ENCODE measurements around the gene PITX3.
"Not testable (repeated sequence)": the region's sequence is repeated elsewhere in the genome, so short reads cannot be mapped to it uniquely, and the experiment has no call there.

The PITX3 gene

GRCh38 chr10:102254426-102254825, 13.1 kb upstream of the PITX3 start:
- DNase-seq, result no peak

- DNase-seq, result not testable (repeated sequence)
Measured at GRCh38 chr10:102252508-102252907, 11.2 kb upstream of the PITX3 start.

- no peak for DNase-seq
Measured at GRCh38 chr10:102247734-102248133, 6.4 kb upstream of the PITX3 start.

GRCh38 chr10:102246261-102246660, 4.9 kb upstream of the PITX3 start:
- DNase-seq, result no peak

- no peak for DNase-seq
Measured at GRCh38 chr10:102245932-102246251, 4.6 kb upstream of the PITX3 start.

- DNase-seq, result peak; percentile 88
Measured at GRCh38 chr10:102245082-102245931, 4.0 kb upstream of the PITX3 start, which contains the start of gene GBF1. GBF1 (plus strand) TSS chr10:102245532; CDS start chr10:102258939, 13,407 bp downstream.

- DNase-seq, result no peak
Measured at GRCh38 chr10:102243309-102243708, 2.0 kb upstream of the PITX3 start.

GRCh38 chr10:102242118-102242485, 790 bp upstream of the PITX3 start:
- DNase-seq, result no peak

GRCh38 chr10:102241032-102241443, 274 bp downstream of the PITX3 start:
- DNase-seq, result no peak

GRCh38 chr10:102240467-102241031, 763 bp downstream of the PITX3 start:
- DNase-seq, result no peak

GRCh38 chr10:102237711-102238252, 3.5 kb downstream of the PITX3 start:
- no peak for DNase-seq

GRCh38 chr10:102236006-102236405, 5.3 kb downstream of the PITX3 start:
- DNase-seq, result no peak

- no peak for DNase-seq
Measured at GRCh38 chr10:102235598-102235920, 5.8 kb downstream of the PITX3 start.

GRCh38 chr10:102234888-102235597, 6.3 kb downstream of the PITX3 start:
- no peak for DNase-seq

GRCh38 chr10:102233997-102234396, 7.3 kb downstream of the PITX3 start:
- DNase-seq, result no peak

- peak; percentile 53 for DNase-seq
Measured at GRCh38 chr10:102231357-102232318, 9.7 kb downstream of the PITX3 start.

- DNase-seq, result peak; percentile 28
Measured at GRCh38 chr10:102230861-102231356, 10.4 kb downstream of the PITX3 start.

GRCh38 chr10:102230264-102230860, 10.9 kb downstream of the PITX3 start:
- peak; percentile 20 for DNase-seq

- DNase-seq, result peak; percentile 81
Measured at GRCh38 chr10:102229810-102230263, 11.5 kb downstream of the PITX3 start.

GRCh38 chr10:102227050-102227449, 14.3 kb downstream of the PITX3 start:
- no peak for DNase-seq

- no peak for DNase-seq
Measured at GRCh38 chr10:102226542-102226870, 14.8 kb downstream of the PITX3 start.
